ENCODE results near the gene PRRT2.
A peak's percentile ranks its signal among the peaks of the same experiment; 100 is the strongest.
"Not testable (repeated sequence)": the region's sequence is repeated elsewhere in the genome, so short reads cannot be mapped to it uniquely, and the experiment has no call there.

PRRT2 gene

GRCh38 chr16:29811896-29812665 is at the start of gene PRRT2:
TSS of gene PRRT2 (plus strand) at chr16:29812193. CDS start at chr16:29813055, 862 bp downstream.
- DNase-seq: peak; percentile 50

GRCh38 chr16:29763326-29763725 is 48.7 kb upstream of the PRRT2 start:
- DNase-seq: no peak

- DNase-seq: peak; percentile 12
Observed at GRCh38 chr16:29765167-29766032, 46.6 kb upstream of the PRRT2 start.

- no peak for DNase-seq
Observed at GRCh38 chr16:29766571-29766970, 45.4 kb upstream of the PRRT2 start.

GRCh38 chr16:29767062-29767461 is 44.9 kb upstream of the PRRT2 start:
- no peak for DNase-seq

GRCh38 chr16:29769507-29769906 is 42.5 kb upstream of the PRRT2 start:
- no peak for DNase-seq

GRCh38 chr16:29770250-29770929 is 41.6 kb upstream of the PRRT2 start:
- no peak for DNase-seq

- DNase-seq: not testable (repeated sequence)
Observed at GRCh38 chr16:29772330-29772729, 39.7 kb upstream of the PRRT2 start.

- DNase-seq: no peak
Observed at GRCh38 chr16:29774730-29775129, 37.3 kb upstream of the PRRT2 start.

- DNase-seq: no peak
Observed at GRCh38 chr16:29775742-29776408, 36.1 kb upstream of the PRRT2 start.

GRCh38 chr16:29777576-29778350 is 34.2 kb upstream of the PRRT2 start, which contains the start of gene ZG16:
TSS of gene ZG16 (plus strand) at chr16:29778256. CDS start at chr16:29779267, 1,011 bp downstream.
- no peak for DNase-seq

GRCh38 chr16:29779474-29779873 is 32.5 kb upstream of the PRRT2 start:
- no peak for DNase-seq

- not testable (repeated sequence) for DNase-seq
Observed at GRCh38 chr16:29783094-29783953, 28.7 kb upstream of the PRRT2 start.

GRCh38 chr16:29784157-29784556 is 27.8 kb upstream of the PRRT2 start:
- DNase-seq: no peak

- DNase-seq: no peak
Observed at GRCh38 chr16:29784901-29785500, 27.0 kb upstream of the PRRT2 start.

- not testable (repeated sequence) for DNase-seq
Observed at GRCh38 chr16:29787155-29787554, 24.8 kb upstream of the PRRT2 start.

- no peak for DNase-seq
Observed at GRCh38 chr16:29789775-29790182, 22.2 kb upstream of the PRRT2 start.

GRCh38 chr16:29790183-29790948 is 21.6 kb upstream of the PRRT2 start, which contains the start of gene KIF22:
TSS of gene KIF22 (plus strand) at chr16:29790751. CDS start at chr16:29790760, 9 bp downstream.
- DNase-seq: peak; percentile 98

All from NCI-H1105 (cell line).